H54 (cell line): ENCODE data around the gene UBR2.
"Not testable (repeated sequence)": the region's sequence is repeated elsewhere in the genome, so short reads cannot be mapped to it uniquely, and the experiment has no call there.

ENCODE experiments used
- DNase-seq: peaks from one replicate; pipeline ENCODE4 v3.0.0; 2011; ENCODE audit warnings: low spot score, mixed read lengths; ENCODE audit not compliant: insufficient read length
- FAIRE-seq: peaks from 3 replicates; lab custom pipeline; 2011; peaks lifted over from hg19 to GRCh38; lab: Jason Lieb, UNC
- POLR2A ChIP-seq: IDR thresholded peaks from 2 replicates; pipeline ENCODE4 v1.6.1; 2011; ENCODE audit warnings: low read depth, mild to moderate bottlenecking, low read length

Gene UBR2

DNA sequence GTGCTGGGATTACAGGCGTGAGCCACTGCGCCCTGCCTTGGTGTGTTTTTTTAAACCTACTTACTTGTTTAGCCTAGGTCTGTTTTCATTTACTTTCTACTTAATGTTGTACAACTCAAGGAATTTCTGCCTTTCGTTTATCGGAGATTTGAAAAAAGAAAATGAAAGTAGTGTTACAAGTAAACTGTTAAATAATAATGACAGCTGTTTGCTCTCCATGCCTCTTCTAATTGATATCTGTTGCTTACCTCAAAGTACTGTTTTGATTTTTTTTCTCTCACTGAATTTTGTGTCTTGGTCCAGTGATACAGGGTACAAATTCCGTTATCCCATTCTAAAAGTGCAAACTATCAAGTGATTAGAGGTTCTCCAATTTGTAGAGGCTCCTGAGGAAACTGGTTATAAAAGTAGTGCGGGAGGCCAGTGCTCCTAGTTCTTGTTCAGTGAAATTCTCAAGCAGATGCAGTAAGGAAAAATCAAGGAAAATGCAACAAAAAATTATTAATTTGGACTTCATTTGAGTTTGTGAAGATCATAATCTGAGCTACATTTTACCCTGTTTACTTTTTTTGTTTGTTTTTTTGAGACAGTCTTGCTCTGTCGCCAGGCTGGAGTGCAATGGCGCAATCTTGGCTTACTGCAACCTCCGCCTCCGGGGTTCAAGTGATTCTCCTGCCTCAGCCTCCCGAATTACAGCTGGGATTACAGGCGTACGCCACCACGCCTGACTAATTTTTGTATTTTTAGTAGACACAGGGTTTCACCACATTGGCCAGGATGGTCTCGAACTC is 2.2 kb downstream of the UBR2 start:
- DNase-seq (no peak), FAIRE-seq (no peak)
- TF ChIP-seq POLR2A = no peak

GRCh38 chr6:42566614-42567208 is 2.9 kb downstream of the UBR2 start:
- TF ChIP-seq POLR2A = no peak
- FAIRE-seq (no peak), DNase-seq (no peak)

DNA sequence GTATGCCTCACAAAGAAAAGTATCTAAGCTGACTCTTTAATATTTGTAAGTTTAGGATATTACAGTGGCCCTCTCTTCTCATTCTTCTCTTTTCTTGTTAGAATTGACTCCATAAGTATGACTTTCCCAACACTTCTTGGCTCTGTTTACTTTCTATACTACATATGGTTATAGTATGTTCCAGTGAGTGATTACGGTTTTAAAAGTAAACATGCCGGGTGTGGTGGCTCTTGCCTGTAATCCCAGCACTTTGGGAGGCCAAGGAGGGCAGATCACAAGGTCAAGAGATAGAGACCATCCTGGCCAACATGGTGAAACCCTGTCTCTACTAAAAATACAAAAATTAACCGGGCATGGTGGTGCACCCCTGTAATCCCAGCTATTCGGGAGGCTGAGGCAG is 3.4 kb downstream of the UBR2 start:
- DNase-seq, FAIRE-seq: not testable (repeated sequence)

- peak; percentile 95 for FAIRE-seq
- no peak for TF ChIP-seq POLR2A
- no peak for DNase-seq
Measured at GRCh38 chr6:42569102-42570028, 5.5 kb downstream of the UBR2 start.

DNA sequence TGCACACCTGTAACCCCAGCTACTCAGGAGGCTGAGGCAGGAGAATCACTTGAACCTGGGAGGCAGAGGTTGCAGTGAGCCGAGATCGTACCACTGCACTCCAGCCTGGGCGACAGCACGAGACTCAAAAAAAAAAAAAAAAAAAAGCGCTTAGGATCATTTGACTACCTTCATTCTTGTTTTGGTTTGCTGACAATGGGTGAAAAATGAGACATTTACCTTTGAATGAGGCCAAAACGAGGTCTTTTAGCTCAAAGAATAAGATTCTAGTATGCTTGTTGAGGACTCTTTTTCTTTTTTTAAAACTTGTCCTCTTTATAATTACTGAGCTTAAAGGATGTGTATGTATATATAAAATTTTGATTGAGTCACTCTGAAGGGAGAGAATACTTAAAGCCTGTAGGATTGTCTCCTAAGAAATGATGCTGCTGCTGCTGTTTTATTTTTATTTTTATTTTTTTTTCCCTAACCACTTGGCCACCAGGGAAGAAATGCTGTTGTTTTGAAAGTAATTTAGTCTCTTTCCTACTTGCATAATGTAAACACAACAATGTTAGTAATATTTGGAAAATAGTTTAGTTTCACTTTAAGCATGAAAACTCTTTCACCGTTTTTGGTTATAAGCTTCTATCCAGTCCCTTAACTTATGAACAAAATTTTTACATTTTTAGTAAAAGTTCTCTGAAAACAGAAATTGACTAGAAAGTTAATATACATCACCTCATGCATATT is 7.9 kb downstream of the UBR2 start:
- FAIRE-seq = no peak
- no peak for TF ChIP-seq POLR2A
- no peak for DNase-seq

DNA sequence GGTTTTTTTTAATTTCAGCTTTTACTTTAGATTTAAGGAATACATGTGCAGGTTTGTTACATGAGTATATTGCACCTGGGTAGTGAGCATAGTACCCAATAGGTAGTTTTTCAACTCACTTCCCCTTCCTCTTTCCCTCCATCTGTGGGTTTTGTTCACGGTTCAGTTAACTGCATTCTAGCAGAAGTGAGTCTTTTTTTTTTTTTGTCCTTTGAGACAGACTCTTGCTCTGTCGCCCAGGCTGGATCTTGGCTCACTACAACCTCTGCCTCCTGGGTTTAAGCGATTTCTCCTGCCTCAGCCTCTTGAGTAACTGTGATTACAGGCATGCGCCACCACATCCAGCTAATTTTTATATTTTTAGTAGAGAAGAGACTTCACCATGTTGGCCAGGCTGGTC is 8.7 kb downstream of the UBR2 start:
- TF ChIP-seq POLR2A = no peak
- FAIRE-seq (no peak), DNase-seq (no peak)

- FAIRE-seq, DNase-seq: not testable (repeated sequence)
Measured at GRCh38 chr6:42576538-42576937, 12.7 kb downstream of the UBR2 start.

GRCh38 chr6:42598300-42598699 is 34.5 kb downstream of the UBR2 start:
- DNase-seq (no peak), FAIRE-seq (peak; percentile 30)

DNA sequence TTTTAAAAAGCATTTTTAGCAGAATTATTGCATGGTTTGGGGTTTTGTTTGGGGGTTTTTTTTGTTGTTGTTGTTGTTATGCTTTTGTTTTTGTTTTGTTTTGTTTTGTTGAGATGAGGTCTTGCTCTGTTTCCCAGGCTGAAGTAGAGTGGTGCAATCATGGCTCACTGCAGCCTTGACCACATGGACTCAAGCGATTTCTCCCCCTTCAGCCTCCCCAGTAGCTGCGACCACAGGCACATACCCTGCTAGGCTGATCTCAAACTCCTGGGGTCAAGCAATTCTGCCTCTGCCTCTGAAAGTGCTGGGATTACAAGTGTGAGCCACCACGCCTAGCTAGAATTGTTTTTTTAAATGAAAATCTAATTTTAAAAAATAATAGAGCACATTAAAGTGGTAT is 35.7 kb downstream of the UBR2 start:
- TF ChIP-seq POLR2A = no peak
- DNase-seq (no peak), FAIRE-seq (peak; percentile 52)

More at GRCh38 chr6:42598300-42598699, 34.5 kb downstream of the UBR2 start:
- no peak for TF ChIP-seq POLR2A

DNA sequence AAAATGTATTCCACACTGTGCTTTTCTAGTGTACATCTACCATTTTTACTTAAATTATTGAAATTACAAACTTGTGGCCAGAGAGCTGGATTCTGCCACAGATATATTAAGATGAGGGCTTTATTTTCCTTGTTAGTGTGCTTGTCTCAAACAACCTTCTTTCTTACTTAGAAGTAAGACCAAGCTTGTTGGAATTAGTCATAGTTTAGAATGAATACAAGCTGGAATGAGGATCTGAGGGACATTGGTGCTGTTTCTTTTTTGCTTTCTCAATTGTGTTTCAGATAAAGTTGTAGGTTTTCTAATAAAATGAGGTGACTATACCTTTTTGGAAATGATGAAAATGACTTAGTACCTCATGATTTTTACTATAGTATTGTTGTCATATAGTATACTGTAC is 40.3 kb downstream of the UBR2 start:
- DNase-seq = no peak
- FAIRE-seq = peak; percentile 57
- TF ChIP-seq POLR2A = no peak

- not testable (repeated sequence) for FAIRE-seq
Measured at GRCh38 chr6:42604699-42605098, 40.9 kb downstream of the UBR2 start.

DNA sequence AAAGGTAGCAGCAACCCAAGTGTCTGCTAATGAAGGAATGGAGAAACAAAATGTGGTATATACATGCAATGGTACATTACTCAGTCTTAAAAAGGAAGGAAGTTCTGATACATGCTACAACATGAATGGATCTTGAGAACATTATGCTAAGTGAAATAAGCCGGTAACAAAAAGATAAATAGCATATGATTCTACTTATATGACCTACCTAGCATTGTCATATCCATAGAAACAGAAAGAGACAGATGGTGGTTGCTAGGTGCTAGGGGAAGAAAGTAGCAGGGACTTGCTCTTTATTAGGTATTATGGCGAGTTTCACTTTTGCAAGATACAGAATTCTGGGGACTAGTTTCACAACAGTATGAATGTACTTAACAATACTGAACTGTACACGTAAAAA is 46.6 kb downstream of the UBR2 start:
- TF ChIP-seq POLR2A = no peak
- FAIRE-seq (peak; percentile 90), DNase-seq (no peak)

More at GRCh38 chr6:42604699-42605098, 40.9 kb downstream of the UBR2 start:
- DNase-seq = not testable (repeated sequence)

DNA sequence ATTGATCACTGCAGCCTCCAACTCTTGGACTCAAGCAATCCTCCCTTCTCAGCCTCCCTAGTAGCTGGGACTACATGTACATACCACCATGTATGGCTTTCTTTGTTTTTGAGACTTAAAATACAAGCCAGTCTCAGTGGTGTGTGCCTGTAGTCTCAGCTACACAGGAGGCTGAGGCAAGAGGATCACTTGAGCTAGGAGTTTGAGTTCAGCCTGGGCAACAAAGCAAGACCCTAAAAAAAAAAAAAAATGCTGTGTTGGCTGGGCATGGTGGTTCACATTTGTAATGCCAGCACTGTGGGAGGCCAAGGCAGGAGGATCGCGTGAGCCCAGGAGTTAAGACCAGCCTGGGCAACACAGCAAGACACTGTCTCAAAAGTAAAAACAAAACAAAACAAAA is 51.7 kb downstream of the UBR2 start:
- TF ChIP-seq POLR2A = no peak
- DNase-seq (no peak), FAIRE-seq (peak; percentile 6)
